HPDE6-E6E7 (cell line): ENCODE results near the gene PTPRD.
"Not testable (repeated sequence)": the region's sequence is repeated elsewhere in the genome, so short reads cannot be mapped to it uniquely, and the experiment has no call there.

Source experiments
- DNase-seq: peaks from one replicate; pipeline ENCODE4 v3.0.0; 2011; ENCODE audit warnings: missing footprints; ENCODE audit errors: extremely low spot score

Gene PTPRD

GRCh38 chr9:9033022-9033421 lies 1579.8 kb downstream of the PTPRD start:
- DNase-seq = no peak

DNA sequence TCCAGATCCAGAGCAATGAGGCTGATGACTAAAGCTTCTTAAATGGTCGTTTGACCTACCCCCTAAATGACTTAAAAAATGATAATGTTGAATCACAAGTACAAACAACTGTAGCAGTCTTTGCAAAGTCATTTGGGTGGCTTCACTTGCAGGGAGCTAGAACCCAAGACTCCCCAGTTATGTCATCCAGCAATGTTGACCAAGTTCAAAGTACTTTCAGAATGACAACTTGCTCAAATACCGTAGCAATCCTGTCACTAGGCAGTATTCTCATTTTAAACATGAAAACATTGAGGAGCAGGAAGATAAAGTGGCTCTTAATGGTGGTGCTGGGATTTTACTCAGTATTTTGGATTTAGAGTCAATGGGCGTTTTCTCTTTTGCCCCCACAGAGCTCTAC lies 1596.2 kb downstream of the PTPRD start:
- no peak for DNase-seq

- DNase-seq = no peak
Measured at GRCh38 chr9:9004810-9005209, 1608.0 kb downstream of the PTPRD start.

DNA sequence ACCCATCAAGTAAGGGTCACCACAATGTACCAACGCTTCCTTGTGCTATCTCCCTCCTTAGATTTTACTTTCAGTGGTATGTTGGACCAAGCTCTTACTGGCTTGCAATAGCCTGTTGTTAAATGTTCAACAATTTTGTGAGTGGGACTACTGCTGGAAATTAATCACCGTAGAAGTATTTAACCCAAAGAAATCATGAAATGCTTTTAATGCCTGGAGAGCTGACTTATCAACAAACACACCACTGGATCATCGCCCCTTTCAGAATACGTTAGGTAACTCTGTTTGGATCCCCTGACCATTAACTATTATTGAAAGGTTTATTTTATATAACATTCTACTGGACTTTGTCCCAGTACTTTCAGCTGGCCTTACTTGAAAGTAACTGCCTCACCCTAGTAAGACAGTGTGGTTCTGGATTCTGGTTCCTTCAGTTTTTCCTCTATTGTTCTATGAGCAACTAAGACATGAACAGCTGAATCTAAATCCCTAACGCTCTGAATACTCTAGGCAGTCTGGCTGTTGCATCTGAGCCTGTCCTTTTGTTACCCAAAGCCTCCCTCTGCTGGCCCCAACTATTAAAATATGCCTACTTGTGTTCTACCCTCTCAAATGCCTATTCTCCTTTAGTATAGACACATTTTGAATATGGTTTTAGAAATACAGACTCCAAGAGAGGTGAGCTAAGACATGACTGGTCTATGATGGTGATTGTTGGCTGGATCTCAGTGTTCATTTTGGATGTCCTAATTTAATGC lies 1609.8 kb downstream of the PTPRD start:
- DNase-seq = peak; percentile 2

DNA sequence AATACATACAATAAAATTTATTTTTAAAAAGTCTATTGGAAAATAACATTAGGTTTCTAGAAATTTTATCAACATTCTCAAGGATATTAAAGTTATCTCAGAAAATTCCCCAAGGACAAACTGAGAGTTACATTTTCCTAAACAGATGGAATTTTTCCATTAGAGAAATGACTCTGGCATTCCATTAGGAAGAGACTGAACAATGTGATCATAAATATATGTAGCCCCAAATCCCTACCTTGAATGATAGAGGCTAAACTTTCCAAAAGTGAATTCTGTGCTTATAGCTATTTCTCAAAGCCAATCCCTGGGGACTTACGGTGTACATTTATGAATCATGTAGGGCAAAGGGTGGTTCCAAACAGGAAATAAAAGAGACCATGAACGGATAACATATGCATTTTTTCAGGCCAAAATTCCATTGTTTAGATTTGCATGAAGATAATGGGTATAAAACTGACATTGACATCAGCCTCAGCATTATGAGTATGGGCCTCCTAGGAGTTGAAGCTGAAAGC lies 1632.2 kb downstream of the PTPRD start:
- no peak for DNase-seq

- no peak for DNase-seq
Measured at GRCh38 chr9:8978334-8978733, 1634.5 kb downstream of the PTPRD start.

DNA sequence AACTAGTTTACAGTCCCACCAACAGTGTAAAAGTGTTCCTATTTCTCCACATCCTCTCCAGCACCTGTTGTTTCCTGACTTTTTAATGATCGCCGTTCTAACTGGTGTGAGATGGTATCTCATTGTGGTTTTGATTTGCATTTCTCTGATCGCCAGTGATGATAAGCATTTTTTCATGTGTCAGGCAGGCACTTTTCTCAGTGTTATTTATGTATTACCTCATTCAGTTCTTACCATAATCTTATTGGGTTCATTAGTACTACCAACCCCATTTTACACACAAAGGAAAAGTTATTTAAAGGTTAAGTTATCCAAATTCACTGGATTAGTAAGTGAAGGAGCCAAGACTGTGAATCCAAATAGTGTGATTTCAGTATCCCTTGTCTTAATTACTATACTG lies 1644.5 kb downstream of the PTPRD start:
- DNase-seq = not testable (repeated sequence)

DNA sequence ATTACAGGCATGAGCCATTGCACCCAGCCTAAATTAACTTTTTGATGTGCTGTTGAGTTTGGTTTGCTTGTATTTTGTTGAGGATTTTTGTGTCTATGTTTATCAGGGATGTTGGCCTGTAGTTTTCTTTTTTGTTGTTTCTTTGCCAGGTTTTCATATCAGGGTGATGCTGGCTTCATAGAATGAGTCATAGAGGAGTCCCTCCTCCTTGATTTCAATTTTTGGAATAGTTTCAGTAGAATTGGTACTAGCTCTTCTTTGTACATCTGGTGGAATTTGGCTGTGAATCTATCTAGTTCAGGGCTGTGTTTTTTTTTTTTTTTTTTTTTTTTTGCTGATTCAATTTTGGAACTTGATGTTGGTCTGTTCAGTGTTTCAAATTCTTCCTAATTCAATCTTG lies 1648.9 kb downstream of the PTPRD start:
- no peak for DNase-seq

DNA sequence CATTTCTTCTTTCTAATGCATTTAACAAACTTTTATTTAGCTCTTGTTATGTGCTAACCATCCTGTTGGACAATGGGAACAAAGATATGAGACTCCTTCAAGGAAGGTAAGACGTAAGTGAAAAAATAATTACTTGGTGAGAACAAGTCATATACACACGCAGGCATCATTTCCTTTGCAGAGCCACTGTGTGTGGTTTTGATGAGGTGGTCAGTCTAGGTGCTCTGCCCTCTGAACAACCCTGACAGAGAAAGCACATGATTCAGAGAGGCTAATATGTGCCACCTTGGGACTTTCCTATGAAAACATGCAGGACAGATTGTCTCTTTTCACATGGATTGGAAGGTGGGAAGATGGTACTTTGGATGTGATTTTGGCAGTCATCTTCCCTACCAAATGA lies 1650.7 kb downstream of the PTPRD start:
- DNase-seq = no peak

DNA sequence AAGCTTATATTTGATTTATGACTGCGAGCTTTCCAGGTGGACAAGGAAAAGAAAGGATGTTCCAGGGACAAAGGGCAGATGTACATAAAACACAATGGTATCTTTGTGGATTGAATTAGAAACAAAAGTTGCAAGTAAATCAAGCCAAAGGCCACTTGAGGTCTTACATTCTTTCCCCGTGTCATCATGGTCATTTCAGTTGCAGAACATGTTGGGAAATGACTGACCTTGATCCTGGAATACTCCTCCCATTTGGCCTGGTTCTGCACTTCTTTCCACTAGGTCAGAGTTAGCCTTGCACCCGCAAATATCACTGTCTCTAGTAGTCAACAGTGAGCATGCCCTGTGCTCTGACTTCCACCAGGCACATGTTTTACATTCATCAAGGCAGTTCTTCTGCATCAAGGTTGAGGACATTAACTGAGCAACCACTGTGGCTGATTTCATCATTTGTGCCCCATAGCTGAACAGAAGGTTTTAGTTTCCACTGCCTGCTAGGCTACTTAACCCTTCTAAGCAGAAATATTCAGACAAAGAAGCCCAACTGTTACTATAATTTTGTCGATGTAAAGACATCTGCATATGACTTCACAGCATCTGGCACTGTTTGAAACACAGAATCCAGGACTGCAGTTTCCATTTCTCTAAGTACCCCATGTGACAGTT lies 1651.5 kb downstream of the PTPRD start:
- no peak for DNase-seq

DNA sequence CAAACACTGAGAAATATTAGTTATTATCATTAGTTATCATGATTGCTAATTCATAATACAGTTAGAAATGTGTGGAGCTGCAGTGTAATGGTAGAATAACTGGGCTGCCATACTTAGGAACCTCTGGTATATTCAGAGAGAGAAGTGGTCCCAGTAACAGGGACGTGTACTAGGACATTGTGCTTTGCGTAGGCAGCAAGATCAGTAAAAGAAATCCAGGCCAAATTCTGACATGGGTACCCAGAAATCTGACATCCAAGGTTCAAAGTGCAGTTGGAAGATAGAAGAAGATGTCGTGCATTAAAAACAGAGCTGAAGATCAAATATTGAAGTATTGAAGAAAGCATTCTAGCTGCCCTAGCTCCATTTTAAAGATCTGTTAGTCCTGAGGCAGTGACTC lies 1652.5 kb downstream of the PTPRD start:
- DNase-seq = no peak

- no peak for DNase-seq
Measured at GRCh38 chr9:8958358-8958757, 1654.4 kb downstream of the PTPRD start.

GRCh38 chr9:8955315-8955714 lies 1657.5 kb downstream of the PTPRD start:
- DNase-seq = no peak

DNA sequence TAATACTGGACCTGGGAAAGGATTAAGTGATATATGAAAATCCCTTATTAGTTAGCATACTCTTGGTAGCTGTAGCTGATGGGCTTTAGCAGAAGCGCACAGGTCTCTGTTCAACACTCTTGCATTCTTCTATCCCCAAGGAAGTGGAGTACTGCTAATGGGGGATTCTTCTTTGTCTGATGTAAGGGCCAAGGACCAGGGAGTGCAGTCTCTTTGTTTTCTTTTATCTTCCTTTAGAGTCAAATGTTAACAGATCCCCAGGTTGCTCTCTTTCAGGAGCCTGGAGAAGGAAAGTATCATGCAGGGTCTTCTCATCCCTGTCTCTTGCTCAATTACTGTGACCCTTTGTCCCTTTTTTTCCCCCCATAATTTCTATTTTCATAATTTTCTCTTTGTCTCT lies 1666.3 kb downstream of the PTPRD start:
- no peak for DNase-seq

DNA sequence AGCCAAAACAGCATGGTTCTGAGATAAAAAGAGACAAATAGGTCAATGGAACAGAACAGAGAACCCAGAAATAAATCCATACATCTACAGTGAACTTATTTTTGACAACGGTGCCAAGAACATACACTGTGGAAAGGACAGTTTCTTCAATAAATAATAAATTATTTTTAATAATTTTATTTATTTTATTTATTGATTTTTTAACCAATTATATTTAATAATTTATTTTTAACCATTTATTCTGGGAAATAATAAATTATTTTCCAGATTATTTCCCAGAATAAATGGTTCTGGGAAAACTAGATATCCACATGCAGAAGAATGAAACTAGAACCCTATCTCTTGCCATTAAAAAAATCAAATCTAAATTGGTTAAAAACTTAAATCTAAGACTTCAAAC lies 1669.4 kb downstream of the PTPRD start:
- DNase-seq = no peak

- no peak for DNase-seq
Measured at GRCh38 chr9:8940650-8941049, 1672.2 kb downstream of the PTPRD start.

DNA sequence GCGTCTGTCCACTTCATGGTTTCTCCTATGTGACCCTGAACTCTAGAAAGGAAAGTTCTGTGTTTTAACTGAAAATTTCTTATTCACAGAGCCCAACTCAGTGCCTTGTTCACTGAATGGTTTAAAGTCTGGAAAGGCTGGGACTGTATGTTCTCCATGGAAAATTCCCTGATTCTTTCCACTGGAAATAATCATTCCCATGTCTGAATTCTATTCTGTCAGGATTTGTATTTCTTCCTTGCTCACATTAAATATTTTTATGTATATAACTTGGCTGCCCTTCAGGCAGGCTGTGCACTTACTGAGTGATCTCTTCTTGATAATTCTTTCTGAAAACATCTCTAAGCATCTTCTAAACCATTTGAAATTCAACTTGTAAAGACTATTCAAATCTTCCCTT lies 1686.3 kb downstream of the PTPRD start:
- no peak for DNase-seq

GRCh38 chr9:8924562-8924961 lies 1688.2 kb downstream of the PTPRD start:
- no peak for DNase-seq

DNA sequence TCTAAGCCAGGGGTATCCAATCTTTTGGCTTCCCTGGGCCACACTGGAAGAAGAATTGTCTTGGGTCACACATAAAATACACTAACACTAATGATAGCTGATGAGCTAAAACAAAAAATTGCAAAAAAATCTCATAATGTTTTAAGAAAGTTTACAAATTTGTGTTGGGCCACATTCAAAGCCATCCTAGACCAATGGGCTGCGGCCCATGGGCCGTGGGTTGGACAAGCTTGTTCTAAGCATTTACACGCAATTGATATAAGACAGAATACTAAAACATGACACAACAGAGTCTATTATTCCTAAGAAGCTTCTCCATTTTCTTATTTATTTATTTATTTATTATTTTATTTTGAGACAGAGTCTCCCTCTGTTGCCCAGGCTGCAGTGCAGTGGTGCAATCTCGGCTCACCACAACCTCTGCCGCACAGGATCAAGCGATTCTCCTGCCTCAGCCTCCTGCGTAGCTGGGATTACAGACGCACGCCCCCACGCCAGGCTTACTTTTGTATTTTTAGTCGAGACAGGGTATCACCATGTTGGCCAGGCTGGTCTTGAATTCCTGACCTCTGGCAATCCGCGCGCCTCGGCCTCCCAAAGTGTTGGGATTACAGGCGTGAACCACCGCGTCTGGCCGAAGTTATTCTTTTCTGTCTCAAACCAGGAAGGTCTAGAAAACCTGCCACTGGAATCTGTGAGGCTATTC lies 1692.2 kb downstream of the PTPRD start:
- not testable (repeated sequence) for DNase-seq

DNA sequence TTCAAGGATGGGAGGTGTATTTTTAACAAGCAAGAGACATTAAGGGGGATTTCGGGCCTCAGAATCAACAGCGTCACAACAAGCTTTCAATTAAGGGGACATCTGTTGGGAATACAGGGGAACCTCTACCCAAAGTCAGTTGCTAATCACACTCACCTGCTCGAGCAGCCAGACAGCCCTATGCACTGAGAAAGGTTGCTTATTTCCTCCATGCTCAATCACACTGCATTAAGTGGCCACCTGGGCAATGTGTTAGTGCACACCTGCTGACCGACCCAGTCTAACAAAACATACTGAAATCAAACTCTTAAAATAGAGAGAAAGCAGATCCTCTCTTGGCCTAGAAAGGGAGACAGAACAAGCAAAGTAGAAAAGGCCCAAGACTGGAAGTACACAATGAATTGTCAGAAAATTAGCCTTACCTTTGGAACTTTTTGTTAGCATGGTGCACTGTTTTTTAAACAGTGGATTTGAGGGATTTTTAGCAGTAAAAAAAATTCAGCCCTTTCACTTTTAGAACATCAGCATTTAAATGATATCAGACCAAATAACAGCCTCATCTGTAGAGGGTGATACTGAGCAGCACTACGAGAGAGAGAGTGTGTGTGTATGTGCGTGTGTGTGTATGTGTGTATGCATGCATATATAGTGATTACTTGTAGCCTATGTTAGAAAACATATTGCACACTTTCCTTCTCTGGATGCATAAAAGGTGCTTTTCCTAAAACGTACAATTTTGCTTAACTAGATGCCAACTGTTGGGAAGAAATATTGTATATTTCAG lies 1694.7 kb downstream of the PTPRD start:
- DNase-seq = no peak

DNA sequence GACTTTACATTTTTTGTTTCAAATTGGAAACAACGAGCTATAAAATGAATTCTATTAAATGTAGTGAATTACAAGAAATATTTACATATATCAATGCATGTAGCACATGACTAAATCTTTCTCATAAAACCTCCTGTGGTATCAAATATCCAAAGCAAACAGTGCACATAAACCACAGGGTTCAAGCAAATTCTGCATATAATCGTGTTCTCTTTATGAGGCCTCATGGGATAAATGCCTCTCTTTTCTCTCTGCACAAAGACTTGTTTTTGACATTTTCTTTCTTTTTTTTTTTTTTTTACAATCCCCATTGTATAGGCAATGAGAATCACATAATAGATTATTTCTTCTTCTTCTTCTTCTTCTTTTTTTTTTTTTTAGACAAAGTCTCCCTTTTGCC lies 1696.0 kb downstream of the PTPRD start:
- DNase-seq = no peak

GRCh38 chr9:8907868-8908267 lies 1704.9 kb downstream of the PTPRD start:
- DNase-seq = no peak
